Astrocyte of the cerebellum (primary cell): ENCODE data around the gene ATPAF1.

Experiments
- DNase-seq: peaks from one replicate; pipeline ENCODE4 v3.0.0-alpha.2; 2011; ENCODE audit warnings: low read depth
- H3K4me3 ChIP-seq: 2 replicates; pipeline ENCODE4 v1.5.1; 2011; ENCODE audit warnings: mild to moderate bottlenecking, low read depth, low read length, moderate library complexity
- CTCF ChIP-seq: IDR thresholded peaks from 2 replicates; pipeline ENCODE4 v1.5.1; 2012; ENCODE audit warnings: low read length, low read depth, moderate library complexity, mild to moderate bottlenecking; ENCODE audit errors: missing control alignments
- in situ Hi-C: cut with HindIII; loops from 2 replicates; pipeline ENCODE4 v1.10.0; 2017; ENCODE audit warnings: low sequenced_read_pairs

ATPAF1 gene

GRCh38 chr1:46623743-46624644, 44.2 kb downstream of the ATPAF1 start:
- in situ Hi-C loops: no loop called here
- no peak for TF ChIP-seq CTCF
- DNase-seq: no peak
- H3K4me3 ChIP-seq: no peak overlapping the region

GRCh38 chr1:46622344-46622743, 45.8 kb downstream of the ATPAF1 start:
- in situ Hi-C loops: no loop called here
- H3K4me3 ChIP-seq: no peak overlapping the region
- TF ChIP-seq CTCF: peak; percentile 43
- DNase-seq: no peak

- no peak for DNase-seq
- in situ Hi-C loops: no loop called here
- no peak overlapping the region for H3K4me3 ChIP-seq
- no peak for TF ChIP-seq CTCF
Observed at GRCh38 chr1:46621930-46622329, 46.2 kb downstream of the ATPAF1 start.

GRCh38 chr1:46619656-46620258, 48.4 kb downstream of the ATPAF1 start:
- in situ Hi-C loops: no loop called here
- no peak for TF ChIP-seq CTCF
- no peak overlapping the region for H3K4me3 ChIP-seq
- no peak for DNase-seq

- TF ChIP-seq CTCF: no peak
- DNase-seq: no peak
- in situ Hi-C loops: no loop called here
- H3K4me3 ChIP-seq: no peak overlapping the region
Observed at GRCh38 chr1:46618754-46619415, 49.3 kb downstream of the ATPAF1 start.

GRCh38 chr1:46617833-46618232, 50.3 kb downstream of the ATPAF1 start:
- no peak for TF ChIP-seq CTCF
- H3K4me3 ChIP-seq: no peak overlapping the region
- in situ Hi-C loops: no loop called here
- DNase-seq: no peak
